ENCODE measurements around the gene CD109. TPM values are rescaled to one million over a fixed set of nuclear protein-coding genes. Genes with fewer than 3 reads are reported as not detected.

Gene CD109
- total and polyA plus RNA-seq, 10 of the 15 experiments (the other 5 are each of a cell fraction or from before 2014, with no cell fraction given): 0.27 to 4.4 (median 2.1) TPM

GRCh38 chr6:73823832-73824231 is 127.8 kb downstream of the CD109 start:
- in situ Hi-C loops (cut with MboI): no loop called here
- ATAC-seq: no peak
- H3K4me3 ChIP-seq: no peak overlapping the region
- no peak for DNase-seq (ENCODE audit: low read depth, low spot score)
- FAIRE-seq: no peak
- RAD21 ChIA-PET (ENCODE audit: unreplicated experiment): no interaction called here
- no peak overlapping the region for H3K9ac ChIP-seq (ENCODE audit: control insufficient read depth, insufficient read depth, low read length)
- CTCF ChIA-PET: no interaction called here
- no TSS peak for BruUV-seq (replicated peaks)
- H3K27ac ChIP-seq (ENCODE audit: control insufficient read depth, insufficient read depth): no peak overlapping the region
- H3K79me2 ChIP-seq (ENCODE audit: control insufficient read depth, insufficient read depth, low read length): no peaks in the 10 kb centered on the region
- intact Hi-C loops (cut with micrococcal nuclease; ENCODE audit: unreplicated experiment): no loop called here
- SMC1A ChIA-PET (ENCODE audit: uncharacterized antibody, unreplicated experiment): no interaction called here
- no peaks in the 10 kb centered on the region for H3K36me3 ChIP-seq (ENCODE audit: control insufficient read depth in 2 of 2, insufficient read depth in 2 of 2, low read length in 1 of 2)
- WGBS (ENCODE audit: insufficient coverage, insufficient replicate concordance, low lambda C conversion rate, missing lambda C conversion rate): 0% methylated on average over 1 of the region's 1 CpG
- no peak overlapping the region for H2AFZ ChIP-seq (ENCODE audit: control insufficient read depth, low read depth, low read length)
- POLR2A ChIA-PET: no interaction called here
- H3K9me3 ChIP-seq (replicated peaks; ENCODE audit: control insufficient read depth, insufficient read depth, low read length): no peaks in the 10 kb centered on the region
- no peak overlapping the region for H3K4me2 ChIP-seq (ENCODE audit: control insufficient read depth, insufficient read depth)
- no peaks in the 10 kb centered on the region for H4K20me1 ChIP-seq (ENCODE audit: control insufficient read depth, insufficient read depth)
- no peak for TF ChIP-seq NFXL1 (IDR thresholded peaks at IDR 0.05; ENCODE audit: borderline replicate concordance)
- TF ChIP-seq ZNF24 (IDR thresholded peaks at IDR 0.05): no peak
- no peak for TF ChIP-seq STAT1 (conservative IDR thresholded peaks at IDR 0.05)
- TF ChIP-seq STAT3 (IDR thresholded peaks at IDR 0.05; ENCODE audit: low read depth, low read length): no peak
- TF ChIP-seq SIX5 (IDR thresholded peaks at IDR 0.05; ENCODE audit: low read depth, low read length, severe bottlenecking): no peak
- TF ChIP-seq BRCA1 (IDR thresholded peaks at IDR 0.05; ENCODE audit: low read depth, low read length): no peak
- no peaks in the 10 kb centered on the region for H3K4me1 ChIP-seq (ENCODE audit: control insufficient read depth, insufficient read depth, low read length)
- H3K27me3 ChIP-seq (replicated peaks in 1 of 2; ENCODE audit: control insufficient read depth in 2 of 2, insufficient read depth in 2 of 2, low read length in 1 of 2): peaks cover 0 to 2% of the 10 kb centered on the region in 2 experiments; a peak in 1 of 4 replicates

GRCh38 chr6:73826571-73826970 is 130.6 kb downstream of the CD109 start:
- no peaks in the 10 kb centered on the region for H3K9me3 ChIP-seq (replicated peaks; ENCODE audit: control insufficient read depth, insufficient read depth, low read length)
- SMC1A ChIA-PET (ENCODE audit: uncharacterized antibody, unreplicated experiment): no interaction called here
- peaks cover 0 to 2% of the 10 kb centered on the region in 2 experiments; a peak in 1 of 4 replicates for H3K27me3 ChIP-seq (replicated peaks in 1 of 2; ENCODE audit: control insufficient read depth in 2 of 2, insufficient read depth in 2 of 2, low read length in 1 of 2)
- H3K4me3 ChIP-seq: no peak overlapping the region
- no TSS peak for BruUV-seq (replicated peaks)
- CTCF ChIA-PET: no interaction called here
- H3K9ac ChIP-seq (ENCODE audit: control insufficient read depth, insufficient read depth, low read length): no peak overlapping the region
- intact Hi-C loops (cut with micrococcal nuclease; ENCODE audit: unreplicated experiment): no loop called here
- no peak overlapping the region for H3K27ac ChIP-seq (ENCODE audit: control insufficient read depth, insufficient read depth)
- ATAC-seq (no peak), FAIRE-seq (no peak), DNase-seq (ENCODE audit: low read depth, low spot score) (no peak)
- no peaks in the 10 kb centered on the region for H4K20me1 ChIP-seq (ENCODE audit: control insufficient read depth, insufficient read depth)
- WGBS (ENCODE audit: insufficient coverage, insufficient replicate concordance, low lambda C conversion rate, missing lambda C conversion rate): 0% methylated on average over 1 of the region's 1 CpG
- no peaks in the 10 kb centered on the region for H3K4me1 ChIP-seq (ENCODE audit: control insufficient read depth, insufficient read depth, low read length)
- H3K36me3 ChIP-seq (ENCODE audit: control insufficient read depth in 2 of 2, insufficient read depth in 2 of 2, low read length in 1 of 2): no peaks in the 10 kb centered on the region
- H2AFZ ChIP-seq (ENCODE audit: control insufficient read depth, low read depth, low read length): no peak overlapping the region
- no peaks in the 10 kb centered on the region for H3K79me2 ChIP-seq (ENCODE audit: control insufficient read depth, insufficient read depth, low read length)
- in situ Hi-C loops (cut with MboI): no loop called here
- no peak overlapping the region for H3K4me2 ChIP-seq (ENCODE audit: control insufficient read depth, insufficient read depth)
- POLR2A ChIA-PET: no interaction called here
- RAD21 ChIA-PET (ENCODE audit: unreplicated experiment): no interaction called here
- TF ChIP-seq PML (IDR thresholded peaks at IDR 0.05; ENCODE audit: low read length): no peak
- TF ChIP-seq YY1 (IDR thresholded peaks at IDR 0.05; ENCODE audit: low read depth, low read length): no peak
- no peak for TF ChIP-seq RELA (IDR thresholded peaks at IDR 0.05; ENCODE audit: borderline replicate concordance, partially characterized antibody)
- TF ChIP-seq NR2C2 (IDR thresholded peaks at IDR 0.05; ENCODE audit: borderline replicate concordance, control insufficient read depth, insufficient read length, low read depth): no peak
- no peak for TF ChIP-seq ZNF622 (IDR thresholded peaks at IDR 0.05)
- no peak for TF ChIP-seq CHD1 (IDR thresholded peaks at IDR 0.05; ENCODE audit: low read depth, low read length)
- TF ChIP-seq SUPT20H (IDR thresholded peaks at IDR 0.05; ENCODE audit: borderline replicate concordance, control insufficient read depth, low read depth, low read length): no peak
- no peak for TF ChIP-seq SMAD1 (IDR thresholded peaks at IDR 0.05; ENCODE audit: low read depth, partially characterized antibody)
- TF ChIP-seq MTA2 (IDR thresholded peaks at IDR 0.05; ENCODE audit: low read depth): no peak
- TF ChIP-seq, protein P1, sequence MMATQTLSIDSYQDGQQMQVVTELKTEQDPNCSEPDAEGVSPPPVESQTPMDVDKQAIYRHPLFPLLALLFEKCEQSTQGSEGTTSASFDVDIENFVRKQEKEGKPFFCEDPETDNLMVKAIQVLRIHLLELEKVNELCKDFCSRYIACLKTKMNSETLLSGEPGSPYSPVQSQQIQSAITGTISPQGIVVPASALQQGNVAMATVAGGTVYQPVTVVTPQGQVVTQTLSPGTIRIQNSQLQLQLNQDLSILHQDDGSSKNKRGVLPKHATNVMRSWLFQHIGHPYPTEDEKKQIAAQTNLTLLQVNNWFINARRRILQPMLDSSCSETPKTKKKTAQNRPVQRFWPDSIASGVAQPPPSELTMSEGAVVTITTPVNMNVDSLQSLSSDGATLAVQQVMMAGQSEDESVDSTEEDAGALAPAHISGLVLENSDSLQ (IDR thresholded peaks at IDR 0.05): no peak
- no peak for TF ChIP-seq SPI1 (IDR thresholded peaks at IDR 0.05; ENCODE audit: borderline replicate concordance, insufficient read depth, low read depth, low read length)
- TF ChIP-seq RB1 (IDR thresholded peaks at IDR 0.05; ENCODE audit: borderline replicate concordance): no peak
- no peak for TF ChIP-seq TCF3 (IDR thresholded peaks at IDR 0.05; ENCODE audit: borderline replicate concordance, insufficient read depth, low read depth, low read length)
